Endothelial cell of umbilical vein (primary cell): ENCODE data around the gene SH3TC2. TPM values are rescaled to one million over a fixed set of nuclear protein-coding genes. Genes with fewer than 3 reads are reported as not detected.

ENCODE experiments used
- BruUV-seq: library from RNA; stranded (reverse); fragments of 400-500 nt; replicated peaks from 2 replicates; lab custom pipeline; 2021; lab: Mats Ljungman, UMichigan
- CTCF ChIA-PET: fragments of 300-600, 350-600 bp; sonication (Branson Sonifier 250); formaldehyde crosslinking; loops from one replicate; lab custom pipeline; 2021; ENCODE audit warnings: antibody characterized with exemption, inconsistent platforms; lab: Charles Lee
- POLR2A ChIA-PET: fragments of 300-600, 350-600 bp; sonication (Branson Sonifier 250); formaldehyde crosslinking; loops from one replicate; lab custom pipeline; 2021; ENCODE audit warnings: antibody characterized with exemption, inconsistent platforms; lab: Charles Lee
- DNase-seq: peaks from one replicate; pipeline ENCODE4 v3.0.0-alpha.2; 2011; ENCODE audit warnings: low read depth, low spot score
- FAIRE-seq: peaks from 2 replicates; lab custom pipeline; 2011; peaks lifted over from hg19 to GRCh38; lab: Jason Lieb, UNC
- H2AFZ ChIP-seq: 2 replicates; pipeline ENCODE4 v1.6.0; 2012; ENCODE audit warnings: low read depth, low read length, control low read depth, inconsistent platforms
- H3K27ac ChIP-seq: 2 replicates; pipeline ENCODE4 v1.5.1; 2011; ENCODE audit warnings: low read depth, mild to moderate bottlenecking, control low read depth, low read length, moderate library complexity; ENCODE audit not compliant: insufficient read depth
- H3K27me3 ChIP-seq, 2 experiments: 2 replicates each; pipeline versions ENCODE4 v1.6.0 to v1.6.1; 2011; ENCODE audit warnings: low read length in 2 of 2, mixed read lengths in 1 of 2; ENCODE audit not compliant: control insufficient read depth in 2 of 2, insufficient read depth in 2 of 2
- H3K36me3 ChIP-seq, 2 experiments: 2 replicates in 1 of 2; 3 replicates in 1 of 2; pipeline ENCODE4 v1.5.1; 2011; ENCODE audit warnings: low read length in 2 of 2, mild to moderate bottlenecking in 1 of 2, moderate library complexity in 1 of 2; ENCODE audit not compliant: control insufficient read depth in 2 of 2, insufficient read depth in 2 of 2; ENCODE audit errors: extremely low read depth in 1 of 2
- H3K4me1 ChIP-seq: 3 replicates; pipeline ENCODE4 v1.5.1; 2011; ENCODE audit warnings: mild to moderate bottlenecking, low read length; ENCODE audit not compliant: control insufficient read depth, insufficient read depth; ENCODE audit errors: extremely low read depth
- H3K4me2 ChIP-seq: 2 replicates; pipeline ENCODE4 v1.6.1; 2011; ENCODE audit warnings: low read length, control low read depth, mixed read lengths; ENCODE audit not compliant: insufficient read depth
- H3K4me3 ChIP-seq, 3 experiments: fragments of 200-600 bp in 1 of 3; sonication (generic), shearing (Covaris generic) in 1 of 3; replicated peaks in 1 of 3; 2 replicates each; pipeline ENCODE4 v1.5.1; 2011 to 2016; ENCODE audit warnings: control low read depth in 3 of 3, low read length in 3 of 3, mild to moderate bottlenecking in 2 of 3, inconsistent platforms in 1 of 3, low read depth in 1 of 3, moderate library complexity in 1 of 3; ENCODE audit not compliant: insufficient read depth in 1 of 3
- H3K79me2 ChIP-seq: 2 replicates; pipeline ENCODE4 v1.6.0; 2012; ENCODE audit warnings: low read length, inconsistent platforms; ENCODE audit not compliant: control insufficient read depth, insufficient read depth
- H3K9ac ChIP-seq: replicated peaks from 2 replicates; pipeline ENCODE3; 2011; ENCODE audit warnings: low read length, control low read depth; ENCODE audit not compliant: insufficient read depth; ENCODE audit errors: extremely low read depth
- H3K9me1 ChIP-seq: replicated peaks from 3 replicates; pipeline ENCODE4 v1.6.0; 2011; ENCODE audit warnings: mild to moderate bottlenecking, low read length; ENCODE audit not compliant: control insufficient read depth, insufficient read depth; ENCODE audit errors: extremely low read depth
- H3K9me3 ChIP-seq: replicated peaks from 2 replicates; pipeline ENCODE4 v1.5.1; 2012; ENCODE audit warnings: low read length, inconsistent platforms; ENCODE audit not compliant: control insufficient read depth, insufficient read depth
- H4K20me1 ChIP-seq: replicated peaks from 2 replicates; pipeline ENCODE3; 2011; ENCODE audit warnings: mild to moderate bottlenecking, low read length; ENCODE audit not compliant: control insufficient read depth, insufficient read depth; ENCODE audit errors: extremely low read depth
- EZH2 ChIP-seq: IDR thresholded peaks from 2 replicates; pipeline ENCODE4 v1.6.1; 2012; ENCODE audit warnings: borderline replicate concordance, low read depth, mild to moderate bottlenecking, moderate library complexity, low read length, inconsistent platforms; ENCODE audit not compliant: severe bottlenecking
- GATA2 ChIP-seq: IDR thresholded peaks from 2 replicates; pipeline ENCODE4 v1.7.0; 2011; ENCODE audit warnings: low read depth, mild to moderate bottlenecking, moderate library complexity, mixed read lengths, low read length; ENCODE audit not compliant: insufficient read length, insufficient read depth
- dilution Hi-C: fragments of 300-500 bp; cut with MboI; formaldehyde crosslinking; loops from one replicate; pipeline ENCODE4 v1.15.0; 2019; ENCODE audit warnings: low sequenced_read_pairs; ENCODE audit not compliant: extremely low pct_ligation_motif_present
- intact Hi-C: fragments of 100-400 bp; cut with micrococcal nuclease; formaldehyde crosslinking; loops from one replicate; pipeline ENCODE4 v1.10.0; 2022
- polyA plus RNA-seq, 4 experiments: library from polyadenylated mRNA; depleted of rRNA in 3 of 4; stranded (reverse) in 3 of 4; unstranded in 1 of 4; fragments of >200 nt; gene quantifications; 2 replicates each; pipeline versions ENCODE4 v1.2.1 to v1.2.3, GENCODE V29; 2011 to 2012; ENCODE audit warnings: missing spikeins in 1 of 4
- total RNA-seq: library from RNA; stranded (reverse); gene quantifications from 2 replicates; pipeline ENCODE4 v1.2.3, GENCODE V29; 2021
- TF ChIP-seq, protein P1 (sequence below): IDR thresholded peaks from 2 replicates; pipeline ENCODE4 v1.6.1; 2011; ENCODE audit not compliant: insufficient read depth, insufficient read length

The SH3TC2 gene
- total and polyA plus RNA-seq, 2 donors (not counting 3 experiments of a cell fraction or from before 2014, with no cell fraction given) = 0.91 to 4.3 TPM

DNA sequence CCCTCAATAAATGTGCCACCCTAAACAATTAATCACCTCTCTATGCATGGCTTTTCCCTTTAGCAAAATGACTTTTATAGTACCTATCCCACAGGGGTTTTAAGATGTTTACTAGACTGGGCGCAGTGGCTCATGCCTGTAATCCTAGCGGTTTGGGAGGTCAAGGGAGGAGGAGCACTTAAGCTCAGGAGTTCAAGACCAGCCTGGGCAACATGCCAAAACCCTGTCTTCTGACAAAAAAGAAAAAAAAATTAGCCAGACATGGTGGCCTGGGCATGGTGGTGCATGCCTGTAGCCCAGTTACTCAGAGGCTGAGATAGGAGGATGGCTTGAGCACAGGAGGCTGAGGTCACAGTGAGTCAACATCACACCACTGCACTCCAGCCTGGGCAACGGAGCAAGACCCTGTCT, 13.5 kb downstream of the SH3TC2 start:
- Histone ChIP-seq H3K4me2 (no peak overlapping the region), H3K79me2 (no peaks in the 10 kb centered on the region), H3K9me3 (no peaks in the 10 kb centered on the region), H3K36me3 (no peaks in the 10 kb centered on the region), H3K9me1 (no peaks in the 10 kb centered on the region), H3K4me3 (no peak overlapping the region), H3K27me3 (no peaks in the 10 kb centered on the region), H3K4me1 (peaks cover 12% of the 10 kb centered on the region), H4K20me1 (no peaks in the 10 kb centered on the region), H2AFZ (no peak overlapping the region), H3K27ac (no peak overlapping the region), H3K9ac (no peak overlapping the region)
- FAIRE-seq = no peak
- BruUV-seq = no TSS peak
- dilution Hi-C loops = no loop called here
- POLR2A ChIA-PET = interaction anchor here (0.7 kb wide), 1 partner anchor 325 kb away, joined by 3 read pairs; no protein-coding TSS in a partner anchor
- CTCF ChIA-PET = interaction anchor here (0.9 to 5.6 kb wide), 3 partner anchors 9 to 65 kb away, joined by 3 to 24 read pairs (median 5); no protein-coding TSS in a partner anchor
- intact Hi-C loops = no loop called here
- no peak for TF ChIP-seq EZH2
- no peak for DNase-seq

DNA sequence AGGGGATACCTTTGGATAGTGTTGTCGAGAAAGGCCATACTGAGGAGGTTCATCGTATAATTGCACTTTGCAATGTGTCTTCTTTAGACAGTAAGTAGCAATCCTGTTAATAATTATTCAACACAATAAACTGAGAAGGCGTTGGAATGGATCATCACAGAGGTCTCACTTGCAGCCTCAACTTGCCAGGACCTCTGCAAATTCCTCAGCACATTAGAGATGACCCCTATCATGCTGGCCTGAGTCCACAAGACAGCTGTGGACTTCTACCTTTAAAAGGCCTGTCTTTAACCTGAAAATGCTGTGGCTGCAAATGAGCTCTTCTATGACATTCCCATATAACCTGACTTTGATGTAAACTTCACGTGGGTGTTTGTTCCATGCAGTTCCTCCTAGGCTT, 14.1 kb downstream of the SH3TC2 start:
- Histone ChIP-seq H2AFZ (no peak overlapping the region), H3K9ac (no peak overlapping the region), H3K9me3 (no peaks in the 10 kb centered on the region), H3K27me3 (no peaks in the 10 kb centered on the region), H4K20me1 (no peaks in the 10 kb centered on the region), H3K4me3 (no peak overlapping the region), H3K27ac (no peak overlapping the region), H3K4me2 (no peak overlapping the region), H3K79me2 (no peaks in the 10 kb centered on the region), H3K9me1 (no peaks in the 10 kb centered on the region), H3K36me3 (no peaks in the 10 kb centered on the region), H3K4me1 (peaks cover 14% of the 10 kb centered on the region)
- BruUV-seq = no TSS peak
- no peak for FAIRE-seq
- intact Hi-C loops (no loop called here), dilution Hi-C loops (no loop called here)
- ChIA-PET CTCF (interaction anchor here (0.9 to 5.6 kb wide), 5 partner anchors 10 to 66 kb away, joined by 3 to 24 read pairs (median 3); no protein-coding TSS in a partner anchor), POLR2A (no interaction called here)
- TF ChIP-seq GATA2 = no peak
- TF ChIP-seq, protein P1, sequence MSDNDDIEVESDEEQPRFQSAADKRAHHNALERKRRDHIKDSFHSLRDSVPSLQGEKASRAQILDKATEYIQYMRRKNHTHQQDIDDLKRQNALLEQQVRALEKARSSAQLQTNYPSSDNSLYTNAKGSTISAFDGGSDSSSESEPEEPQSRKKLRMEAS = no peak
- DNase-seq = no peak
